Activated T-cell treated with anti-CD3 and anti-CD28 coated beads for 48 hours (primary cell): Measurements from ENCODE around the gene RXRB.

Experiments used
- DNase-seq: peaks from one replicate; pipeline ENCODE4 v3.0.0-alpha.2; 2020; ENCODE audit warnings: low read depth

RXRB gene

GRCh38 chr6:33211666-33212422 lies 11.4 kb upstream of the RXRB start:
- DNase-seq = no peak

- no peak for DNase-seq
Observed at GRCh38 chr6:33211136-33211535, 10.7 kb upstream of the RXRB start.

GRCh38 chr6:33209856-33210255 lies 9.4 kb upstream of the RXRB start:
- no peak for DNase-seq

GRCh38 chr6:33208091-33208967 lies 7.9 kb upstream of the RXRB start, which contains the start of gene RING1:
TSS of gene RING1 (plus strand) at chr6:33208500. CDS start at chr6:33208823, 323 bp downstream.
- DNase-seq = peak; percentile 81

GRCh38 chr6:33207552-33208090 lies 7.2 kb upstream of the RXRB start:
- DNase-seq = no peak

- DNase-seq = no peak
Observed at GRCh38 chr6:33206864-33207551, 6.5 kb upstream of the RXRB start.

GRCh38 chr6:33206027-33206863 lies 5.8 kb upstream of the RXRB start:
- DNase-seq = no peak

- DNase-seq = peak; percentile 56
Observed at GRCh38 chr6:33205191-33206026, 4.9 kb upstream of the RXRB start.

GRCh38 chr6:33204415-33205190 lies 4.1 kb upstream of the RXRB start, which contains the start of gene HSD17B8:
TSS of gene HSD17B8 (plus strand) at chr6:33204655. CDS start at chr6:33204669, 14 bp downstream.
- DNase-seq = peak; percentile 93

- no peak for DNase-seq
Observed at GRCh38 chr6:33204165-33204414, 3.6 kb upstream of the RXRB start.

GRCh38 chr6:33203443-33204164 lies 3.1 kb upstream of the RXRB start:
- DNase-seq = no peak

- DNase-seq = no peak
Observed at GRCh38 chr6:33202799-33203198, 2.3 kb upstream of the RXRB start.

GRCh38 chr6:33201935-33202334 lies 1.5 kb upstream of the RXRB start:
- DNase-seq = no peak

- DNase-seq = no peak
Observed at GRCh38 chr6:33201147-33201545, 681 bp upstream of the RXRB start.

- DNase-seq = no peak
Observed at GRCh38 chr6:33199687-33200218, 712 bp downstream of the RXRB start.

GRCh38 chr6:33198853-33199436 lies 1.5 kb downstream of the RXRB start:
- no peak for DNase-seq

GRCh38 chr6:33198159-33198852 lies 2.2 kb downstream of the RXRB start:
- DNase-seq = no peak
